Measurements from ENCODE around the gene PRPF4.
A peak's percentile ranks its signal among the peaks of the same experiment; 100 is the strongest.
"Not testable (repeated sequence)": the region's sequence is repeated elsewhere in the genome, so short reads cannot be mapped to it uniquely, and the experiment has no call there.

The PRPF4 gene

DNA sequence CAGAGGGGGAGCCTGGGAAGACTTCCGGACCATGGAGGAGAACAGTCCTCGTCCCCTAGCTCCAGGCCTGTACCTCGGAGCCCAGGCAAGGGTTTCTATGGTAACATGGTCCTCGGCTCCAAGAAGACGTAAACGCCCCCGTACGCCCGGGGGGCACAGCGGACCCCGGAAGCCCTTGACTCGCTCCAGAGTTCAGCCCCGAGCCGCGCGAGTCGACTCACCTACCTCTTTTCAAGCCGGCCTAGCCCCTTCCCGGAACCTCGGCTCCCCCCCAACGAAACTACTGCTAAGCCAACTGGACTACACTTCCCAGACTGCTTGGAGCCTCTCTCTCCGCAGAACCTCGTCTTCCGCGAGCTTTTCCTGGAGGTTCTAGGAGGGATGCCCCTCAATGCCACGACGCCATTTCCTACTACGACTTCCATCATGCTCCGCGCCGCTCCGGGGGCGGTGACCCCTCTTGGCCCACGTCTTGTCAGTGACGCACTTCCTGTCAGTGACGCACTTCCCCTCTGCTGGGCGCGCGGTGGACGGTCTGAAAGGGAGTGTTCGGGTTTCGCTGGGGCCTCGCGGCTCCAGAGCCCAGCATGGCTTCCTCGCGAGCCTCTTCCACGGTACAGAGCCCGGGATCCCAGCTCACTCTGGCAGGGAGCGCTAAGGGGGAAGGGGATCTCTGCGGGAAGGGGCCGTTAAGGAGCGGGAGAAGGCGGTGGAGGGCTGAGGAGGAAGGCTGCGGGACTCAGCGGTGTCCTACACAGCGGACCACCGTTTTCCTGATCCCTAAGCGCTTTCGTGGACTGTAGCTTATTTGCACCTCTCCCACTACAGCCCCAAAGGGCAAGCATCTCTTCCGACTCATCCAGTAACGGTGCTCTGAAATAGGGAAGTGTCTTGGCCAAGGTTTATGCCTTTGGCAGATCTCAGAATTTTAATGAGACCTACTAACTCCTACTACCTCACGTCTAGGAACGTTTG lies at the start of gene PRPF4, which contains the start of gene CDC26:
Gene PRPF4, plus strand, starts transcription at position 502 of the 975 bp plus-strand sequence. Its CDS starts 86 bp downstream, at position 588.
Gene CDC26, minus strand, starts transcription at position 416 of the 975 bp plus-strand sequence. CDS start 3,065 bp downstream, outside the sequence.
- DNase-seq (ENCODE audit: low spot score), result peak; percentile 97

DNA sequence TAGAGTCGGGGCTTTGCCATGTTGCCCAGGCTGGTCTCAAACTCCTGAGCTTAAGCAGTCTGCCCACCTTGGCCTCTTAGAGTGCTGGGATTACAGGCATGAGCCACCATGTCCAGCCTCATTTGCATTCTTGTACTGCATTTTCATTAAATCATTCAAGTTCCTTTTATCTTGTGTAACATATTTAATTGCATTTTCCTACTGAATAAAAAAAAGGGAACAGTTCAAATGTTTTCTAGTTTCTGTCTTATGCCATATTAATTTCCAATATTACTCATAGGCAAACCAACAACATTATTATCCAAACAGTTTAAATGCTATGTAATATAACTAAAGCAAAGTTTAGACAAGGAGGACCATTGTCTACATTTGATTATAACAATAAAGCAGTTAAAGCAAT lies 48.0 kb upstream of the PRPF4 start:
- DNase-seq (ENCODE audit: low spot score), result no peak

DNA sequence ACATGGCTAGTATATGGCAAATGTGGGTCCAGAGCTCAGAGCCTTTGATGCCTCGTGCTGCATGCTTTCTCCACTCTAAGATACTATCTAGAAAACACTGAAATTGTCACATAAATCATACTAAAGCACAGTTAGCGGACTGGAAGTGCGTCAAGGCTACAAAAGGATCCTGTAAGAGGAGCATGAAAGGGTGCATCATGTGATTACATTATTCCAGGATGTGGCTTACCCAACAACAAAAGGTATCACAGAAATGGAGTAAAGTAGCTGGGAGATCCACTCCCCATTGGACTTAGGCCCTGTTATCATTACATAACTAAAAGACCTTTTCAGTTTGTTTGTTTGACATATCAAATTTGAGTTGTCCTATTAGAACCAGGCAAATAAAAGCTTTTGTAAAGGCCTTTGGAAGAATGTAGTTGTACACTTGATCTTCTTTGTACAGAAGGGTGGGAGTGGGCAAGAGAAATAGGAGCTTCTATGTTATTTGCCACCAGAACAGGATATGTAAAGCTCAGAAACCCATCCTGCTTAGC lies 47.3 kb upstream of the PRPF4 start:
- no peak for DNase-seq (ENCODE audit: low spot score)

DNA sequence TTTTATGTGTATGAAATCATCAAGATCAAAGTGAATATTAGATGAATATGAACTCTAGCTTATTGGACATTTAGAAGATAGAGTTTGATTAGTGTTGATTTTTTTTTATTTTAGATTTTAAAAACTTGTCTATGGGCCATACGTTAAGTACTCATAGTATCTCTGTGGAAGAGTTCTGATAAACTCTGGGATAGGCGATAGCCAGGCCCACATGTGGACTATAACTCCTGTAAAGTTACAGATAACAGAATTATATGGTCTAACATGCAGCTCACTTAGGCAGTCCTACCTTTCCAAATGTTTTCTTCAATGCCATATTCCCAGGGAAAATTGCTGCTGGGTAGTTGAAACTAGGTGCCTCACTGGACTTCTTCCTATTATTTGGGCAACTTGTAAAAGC lies 43.8 kb upstream of the PRPF4 start:
- DNase-seq (ENCODE audit: low spot score), result no peak

DNA sequence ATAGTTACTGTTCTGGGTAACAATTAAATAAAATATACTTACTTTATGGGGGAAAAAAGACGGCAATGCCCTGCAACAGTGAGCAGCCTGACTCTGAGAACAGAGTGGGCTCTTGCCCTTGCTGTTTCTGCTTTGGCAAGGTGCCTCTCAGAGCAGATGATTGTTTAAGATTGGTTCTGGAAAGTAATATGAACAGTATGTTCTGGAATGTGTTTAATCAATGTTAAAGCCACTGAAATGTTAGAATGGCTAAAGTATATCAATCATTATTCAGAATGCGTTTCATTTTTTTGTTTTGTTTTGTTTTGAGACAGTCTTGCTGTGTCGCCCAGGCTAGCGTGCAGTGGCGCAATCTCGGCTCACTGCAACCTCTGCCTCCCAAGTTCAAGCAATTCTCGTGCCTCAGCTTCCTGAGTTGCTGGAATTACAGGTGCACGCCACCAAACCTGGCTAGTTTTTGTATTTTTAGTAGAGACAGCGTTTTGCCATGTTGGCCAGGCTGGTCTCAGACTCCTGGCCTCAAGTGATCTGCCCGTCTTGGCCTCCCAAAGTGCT lies 39.7 kb upstream of the PRPF4 start:
- DNase-seq (ENCODE audit: low spot score), result not testable (repeated sequence)

DNA sequence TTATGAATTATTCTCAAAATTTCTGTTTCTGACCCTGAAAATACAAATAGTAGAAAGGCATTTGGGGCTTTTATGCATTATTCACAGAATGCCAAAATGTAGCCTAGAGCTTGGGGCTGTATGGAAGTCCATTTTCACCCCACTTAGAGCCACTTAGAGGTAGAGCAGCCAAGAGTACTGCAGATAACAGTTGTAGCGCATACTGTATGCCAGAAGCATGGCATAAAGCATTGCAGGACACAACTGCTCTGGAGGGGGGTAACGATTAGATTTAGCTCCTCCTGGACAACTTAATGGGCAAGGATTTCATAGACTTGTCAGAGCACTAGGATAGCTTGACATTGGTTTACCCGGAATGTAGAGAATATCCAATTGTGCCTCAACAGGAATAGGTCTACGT lies 38.4 kb upstream of the PRPF4 start:
- DNase-seq (ENCODE audit: low spot score), result no peak

DNA sequence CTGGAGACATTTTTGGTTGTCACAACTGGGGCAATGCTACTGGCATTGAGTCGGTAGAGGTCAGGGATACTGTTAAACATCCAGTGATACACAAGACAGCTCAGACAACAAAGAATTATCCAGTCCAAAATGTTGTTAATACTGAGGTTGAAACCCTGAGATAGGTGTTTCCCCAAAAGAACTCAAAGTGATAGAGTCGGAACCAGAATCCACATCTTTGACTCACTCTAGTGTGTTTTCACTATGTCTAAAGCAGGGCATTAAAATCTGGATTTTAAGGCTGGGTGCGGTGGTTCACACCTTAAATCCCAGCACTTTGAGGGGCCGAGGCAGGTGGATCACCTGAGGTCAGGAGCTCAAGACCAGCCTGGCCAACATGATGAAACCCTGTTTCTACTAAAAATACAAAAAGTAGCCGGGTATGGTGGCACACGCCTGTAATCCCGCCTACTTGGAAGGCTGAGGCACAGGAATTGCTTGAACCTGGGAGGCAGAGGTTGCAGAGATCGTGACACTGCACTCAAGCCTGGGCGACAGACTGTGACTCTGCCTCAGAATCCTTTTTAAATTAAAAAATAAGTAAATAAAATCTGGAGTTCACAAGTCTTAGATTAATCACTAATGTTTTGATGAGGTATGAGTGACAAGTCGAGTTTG lies 37.1 kb upstream of the PRPF4 start:
- no peak for DNase-seq (ENCODE audit: low spot score)

DNA sequence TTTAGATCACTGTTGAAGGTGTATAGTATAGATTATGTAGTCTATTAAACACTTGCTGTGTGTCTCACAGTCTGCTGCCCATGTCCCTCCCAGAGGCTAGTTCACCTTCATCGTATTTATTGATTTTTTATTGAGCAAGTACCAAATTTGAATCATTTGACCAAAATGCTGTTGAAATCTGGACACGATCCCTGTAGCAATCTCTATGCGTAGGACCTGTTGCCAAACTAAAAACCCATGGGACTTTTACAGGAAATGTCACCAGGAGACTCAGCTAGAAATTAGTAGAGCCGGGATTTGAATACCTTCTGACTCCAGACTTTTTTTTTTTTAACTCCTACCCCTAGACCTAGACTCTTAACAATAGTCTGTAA lies 36.6 kb upstream of the PRPF4 start:
- no peak for DNase-seq (ENCODE audit: low spot score)

DNA sequence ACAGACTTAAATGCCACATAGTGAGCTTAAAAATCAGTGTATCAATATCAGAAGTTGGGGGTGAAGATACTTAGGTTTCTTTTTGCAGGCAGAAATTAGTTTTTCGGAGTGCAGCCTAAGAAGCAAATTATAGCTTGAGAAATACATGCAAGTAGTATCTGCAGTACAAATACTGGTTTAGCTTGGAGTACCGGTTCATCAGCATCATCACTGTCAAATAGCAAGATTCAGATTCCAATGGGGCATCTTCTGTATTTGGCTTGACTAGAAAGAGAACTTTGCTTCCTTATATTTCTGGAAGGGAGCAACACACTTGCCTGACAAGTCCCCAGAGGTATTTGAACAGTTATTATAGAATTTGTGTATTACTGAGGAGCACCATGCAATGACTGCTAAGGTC lies 34.3 kb upstream of the PRPF4 start:
- no peak for DNase-seq (ENCODE audit: low spot score)

DNA sequence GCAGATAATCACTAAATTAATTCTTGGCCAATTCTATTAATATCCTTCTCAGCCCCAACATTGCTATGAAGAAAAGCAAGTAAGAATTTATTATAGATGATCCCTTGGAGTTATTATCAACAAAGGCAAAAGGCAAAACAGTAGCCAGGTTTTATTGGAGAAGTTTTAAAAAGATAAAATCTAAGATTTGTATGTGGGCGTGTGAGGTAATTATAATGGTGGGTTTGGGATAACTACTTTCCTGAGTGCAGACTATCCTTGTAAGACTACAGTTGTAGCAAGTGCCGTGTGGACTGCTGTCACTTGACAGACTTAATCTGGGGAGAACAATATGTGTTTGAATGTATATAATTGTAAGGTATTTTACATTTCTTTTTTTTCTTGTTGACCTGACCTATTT lies 30.9 kb upstream of the PRPF4 start:
- DNase-seq (ENCODE audit: low spot score), result no peak

DNA sequence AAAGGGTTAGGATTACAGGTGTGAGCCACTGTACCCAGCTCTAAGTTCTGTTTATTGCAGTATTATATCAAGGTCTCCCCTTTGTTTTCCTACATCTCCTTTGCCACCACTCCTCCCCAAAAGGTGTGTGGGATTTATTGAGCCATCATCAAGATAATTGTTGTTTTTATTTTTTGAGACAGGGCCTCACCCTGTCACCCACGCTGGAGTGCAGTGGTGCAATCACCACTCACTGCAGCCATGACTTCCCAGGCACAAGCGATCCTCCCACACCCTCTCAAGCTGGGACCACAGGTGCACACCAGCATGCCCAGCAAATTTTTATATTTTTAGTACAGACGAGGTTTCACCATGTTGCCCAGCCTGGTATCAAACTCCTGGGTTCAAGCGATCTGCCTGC lies 29.6 kb upstream of the PRPF4 start:
- no peak for DNase-seq (ENCODE audit: low spot score)

DNA sequence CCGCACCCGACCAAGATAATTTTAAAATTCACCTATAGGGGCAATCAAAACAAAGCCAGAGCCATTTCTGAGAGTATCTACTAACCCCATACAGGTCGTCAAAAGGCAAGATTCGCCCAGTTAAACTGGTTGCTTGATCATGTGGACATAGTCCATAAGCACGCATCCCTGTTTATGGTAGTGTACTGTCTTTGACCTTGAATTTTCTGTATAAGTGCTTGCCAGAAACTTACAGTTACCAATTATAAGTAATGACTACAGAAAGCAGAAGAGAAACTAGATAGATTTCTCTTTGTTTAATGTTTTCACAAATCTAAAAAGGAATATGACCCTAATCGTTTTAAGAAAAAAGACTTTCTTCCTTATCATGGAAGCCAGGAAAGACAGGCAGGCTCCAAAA lies 28.5 kb upstream of the PRPF4 start:
- no peak for DNase-seq (ENCODE audit: low spot score)

DNA sequence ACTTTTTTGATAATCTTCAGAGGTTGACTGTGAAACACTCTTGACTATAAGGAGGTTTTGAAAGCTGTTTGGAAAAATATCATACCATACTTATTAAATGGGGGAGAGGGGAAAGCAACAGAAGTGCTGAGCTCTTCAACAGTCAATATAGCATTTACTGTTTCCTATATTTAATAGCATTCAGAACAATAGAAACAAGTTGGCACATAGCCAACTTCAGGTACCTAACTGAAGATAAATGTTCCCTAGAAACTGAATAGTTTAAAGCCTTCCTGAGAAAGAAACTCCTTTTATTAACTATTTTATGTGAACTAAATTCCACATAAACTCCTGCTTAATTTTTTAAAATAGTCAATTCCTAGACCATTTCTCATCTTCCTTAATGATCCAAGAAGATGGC lies 27.8 kb upstream of the PRPF4 start:
- no peak for DNase-seq (ENCODE audit: low spot score)

DNA sequence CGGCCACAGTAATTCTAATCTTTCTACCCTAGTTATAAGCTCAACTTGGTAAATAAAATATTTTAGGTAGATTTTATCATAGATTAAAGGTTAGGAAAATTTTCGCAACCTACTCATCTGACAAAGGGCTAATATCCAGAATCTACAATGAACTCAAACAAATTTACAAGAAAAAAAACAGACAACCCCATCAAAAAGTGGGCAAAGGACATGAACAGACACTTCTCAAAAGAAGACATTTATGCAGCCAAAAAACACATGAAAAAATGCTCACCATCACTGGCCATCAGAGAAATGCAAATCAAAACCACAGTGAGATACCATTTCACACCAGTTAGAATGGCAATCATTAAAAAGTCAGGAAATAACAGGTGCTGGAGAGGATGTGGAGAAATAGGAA lies 25.8 kb upstream of the PRPF4 start:
- not testable (repeated sequence) for DNase-seq (ENCODE audit: low spot score)

DNA sequence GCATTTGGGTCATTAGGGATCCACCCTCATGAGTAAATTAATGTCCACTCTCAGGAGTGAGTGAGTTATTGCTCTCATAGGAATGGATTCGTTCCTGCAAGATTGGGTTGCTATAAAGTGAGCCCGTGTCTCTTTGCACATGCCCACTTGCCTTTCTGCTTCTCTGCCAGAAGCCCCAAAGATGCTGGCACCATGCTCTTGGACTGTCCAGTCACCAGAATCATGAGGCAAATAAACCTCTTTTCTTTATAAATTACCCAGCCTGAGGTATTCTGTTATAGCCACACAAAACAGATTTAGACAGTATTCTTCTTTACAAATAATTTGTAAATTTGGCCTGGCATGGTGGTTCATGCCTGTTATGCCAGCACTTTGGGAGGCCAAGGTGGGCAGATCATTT lies 24.7 kb upstream of the PRPF4 start:
- no peak for DNase-seq (ENCODE audit: low spot score)

DNA sequence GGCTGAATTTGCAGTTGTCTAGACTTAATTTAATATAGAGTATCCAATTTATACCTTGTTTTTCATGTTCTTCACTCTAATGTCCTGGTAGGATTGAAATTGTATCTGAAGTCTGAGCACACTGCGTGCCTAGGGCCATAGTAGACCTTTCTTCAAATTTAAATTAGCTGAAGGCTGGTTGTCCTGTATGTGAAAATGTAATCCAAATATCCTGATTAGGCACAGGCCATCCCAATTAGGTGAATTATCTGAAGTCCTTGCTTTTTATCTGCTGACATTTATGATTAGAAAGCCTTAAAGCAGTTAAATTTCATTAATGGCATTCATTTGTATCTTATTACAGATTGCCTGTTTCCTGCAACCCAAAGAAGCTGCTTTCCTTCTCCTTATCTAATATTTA lies 20.5 kb upstream of the PRPF4 start:
- DNase-seq (ENCODE audit: low spot score), result no peak

DNA sequence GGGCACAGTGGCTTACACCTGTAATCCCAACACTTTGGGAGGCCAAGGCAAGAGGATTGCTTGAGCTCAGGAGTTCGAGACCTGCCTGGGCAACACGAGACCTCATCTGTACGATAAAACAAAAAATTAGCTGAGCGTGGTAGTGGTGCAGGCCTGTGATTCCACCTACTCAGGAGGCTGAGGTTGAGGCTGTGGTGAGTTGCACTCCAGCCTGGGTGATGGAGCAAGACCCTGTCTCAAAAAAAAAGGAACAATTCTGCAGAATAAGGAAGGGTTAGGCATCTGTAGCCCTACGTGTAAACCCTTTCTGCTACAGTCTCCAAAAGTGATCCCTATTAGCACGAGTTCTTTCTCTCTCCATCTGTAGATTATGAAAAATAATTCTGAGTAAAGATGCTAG lies 20.0 kb upstream of the PRPF4 start:
- DNase-seq (ENCODE audit: low spot score), result no peak

DNA sequence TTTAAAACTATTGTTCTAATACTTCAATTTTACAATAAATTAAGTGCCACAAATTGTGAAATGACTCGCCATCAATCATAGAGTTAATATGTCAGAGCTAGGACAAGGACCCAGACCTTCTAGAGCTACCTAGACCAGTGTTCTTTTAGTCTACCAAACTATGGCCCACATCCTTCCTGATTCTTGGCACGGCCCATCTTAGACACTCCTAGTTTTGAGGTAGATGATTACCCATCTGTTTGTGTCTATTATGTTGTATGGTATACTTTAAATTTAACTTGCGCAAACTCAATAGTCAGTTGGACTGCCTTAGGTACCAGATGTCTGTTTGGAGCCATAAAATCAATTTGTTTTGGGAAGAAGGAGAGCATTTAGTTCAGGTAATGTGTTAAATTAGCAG lies 17.6 kb upstream of the PRPF4 start:
- no peak for DNase-seq (ENCODE audit: low spot score)

DNA sequence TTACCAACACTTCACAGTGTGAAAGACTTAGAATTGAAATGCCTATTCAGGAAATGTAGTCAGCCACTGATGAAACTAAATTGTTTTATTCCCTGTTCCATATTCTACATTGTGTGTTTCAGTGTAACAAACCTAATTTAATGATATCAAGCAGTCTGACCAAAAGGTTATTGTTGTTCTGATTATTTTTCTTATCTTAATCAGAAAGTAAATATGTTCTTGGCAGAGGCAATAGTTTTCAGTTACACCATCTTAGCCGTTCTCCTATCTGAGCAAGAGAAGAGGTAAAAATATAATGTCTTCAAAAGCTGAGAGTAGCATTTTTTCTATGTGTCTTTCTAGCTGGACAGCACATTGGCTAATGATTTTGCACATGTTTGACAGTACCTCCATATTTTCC lies 17.2 kb upstream of the PRPF4 start:
- no peak for DNase-seq (ENCODE audit: low spot score)

DNA sequence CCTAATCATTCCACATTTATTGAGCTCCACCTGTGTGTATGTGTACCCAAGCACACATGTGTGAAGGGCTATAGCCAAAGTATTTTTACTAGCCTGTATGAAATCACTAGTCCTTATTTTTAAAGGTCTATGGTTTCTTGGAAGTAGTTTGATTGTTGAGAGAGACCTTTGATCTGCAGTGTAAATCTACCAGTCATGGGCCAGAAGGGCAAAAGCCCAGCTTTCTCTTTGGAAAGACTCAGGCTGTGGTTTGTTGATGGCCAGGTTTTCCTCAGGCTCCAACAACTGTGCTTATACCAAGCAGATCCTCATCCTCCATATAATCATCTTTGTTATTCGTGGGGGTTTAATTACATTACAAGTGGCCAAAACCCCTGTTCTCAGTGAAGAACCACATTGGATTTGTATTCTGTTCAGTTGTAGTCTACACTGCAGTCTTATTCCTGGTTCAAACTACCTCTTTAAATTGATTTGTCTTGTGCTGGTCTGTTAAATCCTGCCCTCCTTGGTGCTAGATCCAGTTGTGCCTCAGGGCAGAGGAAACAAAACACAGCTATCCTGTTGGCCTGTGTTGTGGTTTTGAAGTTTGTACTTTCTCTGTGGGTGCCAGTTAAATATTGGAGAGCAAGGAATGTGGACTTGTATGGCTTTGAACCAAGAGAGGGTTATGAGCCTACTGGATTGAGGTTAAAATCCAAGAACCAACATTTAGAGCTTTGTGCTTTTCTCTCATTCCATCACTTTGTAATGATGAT lies 13.4 kb upstream of the PRPF4 start:
- DNase-seq (ENCODE audit: low spot score), result no peak

DNA sequence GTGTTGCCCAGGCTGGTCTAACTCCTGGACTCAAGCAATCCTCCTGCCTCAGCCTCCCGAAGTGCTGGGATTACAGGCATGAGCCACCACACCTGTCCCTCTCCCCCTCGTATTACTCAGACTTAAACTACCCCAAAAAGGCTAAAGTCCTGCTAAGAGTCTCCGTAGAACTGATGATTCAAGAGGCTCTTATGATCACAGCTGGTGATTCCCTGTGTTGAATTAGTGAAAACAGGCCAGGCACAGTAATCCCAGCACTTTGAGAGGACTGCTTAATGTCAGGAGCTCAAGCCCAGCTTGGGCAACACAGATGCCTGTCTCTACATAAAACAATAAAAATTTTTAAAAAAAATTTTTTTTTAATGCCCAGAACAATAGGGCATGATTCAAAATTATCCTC lies 9.3 kb upstream of the PRPF4 start:
- DNase-seq (ENCODE audit: low spot score), result no peak
